ENCODE measurements around the gene CNTN6.

DNA sequence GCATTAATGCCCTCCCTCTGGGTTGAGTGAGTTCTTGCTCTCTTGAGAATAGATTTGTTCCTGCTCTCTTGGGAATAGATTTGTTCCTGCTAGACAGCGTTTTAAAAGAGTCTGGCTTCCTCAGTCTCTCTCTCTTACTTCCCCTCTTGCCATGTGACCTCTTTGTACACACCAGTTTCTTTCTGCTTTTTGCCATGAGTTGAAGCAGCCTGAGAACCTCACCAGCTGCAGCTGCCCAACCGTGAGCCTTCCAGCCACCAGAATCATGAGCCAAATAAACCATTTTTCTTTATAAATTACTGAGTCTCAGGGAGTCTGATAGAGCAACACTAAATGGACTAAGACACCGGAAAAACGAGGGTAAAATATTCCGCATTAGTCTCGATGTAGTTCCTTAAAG is 253.6 kb downstream of the CNTN6 start:
- TF ChIP-seq ZNF274 (IDR thresholded peaks at IDR 0.05; ENCODE audit: low read depth, low read length): no peak
- no peak for TF ChIP-seq YY1 (IDR thresholded peaks at IDR 0.05; ENCODE audit: extremely low read depth, insufficient replicate concordance, low read depth, low read length)
- no peak for TF ChIP-seq EZH2phosphoT487 (IDR thresholded peaks at IDR 0.05; ENCODE audit: borderline replicate concordance)
- TF ChIP-seq, protein P1, sequence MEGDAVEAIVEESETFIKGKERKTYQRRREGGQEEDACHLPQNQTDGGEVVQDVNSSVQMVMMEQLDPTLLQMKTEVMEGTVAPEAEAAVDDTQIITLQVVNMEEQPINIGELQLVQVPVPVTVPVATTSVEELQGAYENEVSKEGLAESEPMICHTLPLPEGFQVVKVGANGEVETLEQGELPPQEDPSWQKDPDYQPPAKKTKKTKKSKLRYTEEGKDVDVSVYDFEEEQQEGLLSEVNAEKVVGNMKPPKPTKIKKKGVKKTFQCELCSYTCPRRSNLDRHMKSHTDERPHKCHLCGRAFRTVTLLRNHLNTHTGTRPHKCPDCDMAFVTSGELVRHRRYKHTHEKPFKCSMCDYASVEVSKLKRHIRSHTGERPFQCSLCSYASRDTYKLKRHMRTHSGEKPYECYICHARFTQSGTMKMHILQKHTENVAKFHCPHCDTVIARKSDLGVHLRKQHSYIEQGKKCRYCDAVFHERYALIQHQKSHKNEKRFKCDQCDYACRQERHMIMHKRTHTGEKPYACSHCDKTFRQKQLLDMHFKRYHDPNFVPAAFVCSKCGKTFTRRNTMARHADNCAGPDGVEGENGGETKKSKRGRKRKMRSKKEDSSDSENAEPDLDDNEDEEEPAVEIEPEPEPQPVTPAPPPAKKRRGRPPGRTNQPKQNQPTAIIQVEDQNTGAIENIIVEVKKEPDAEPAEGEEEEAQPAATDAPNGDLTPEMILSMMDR (IDR thresholded peaks at IDR 0.05 in 2 of 3, conservative IDR thresholded peaks at IDR 0.05 in 1 of 3; ENCODE audit: borderline replicate concordance in 1 of 3, insufficient read depth in 1 of 3, low read depth in 2 of 3, low read length in 2 of 3): no peak
- TF ChIP-seq POLR2AphosphoS5 (IDR thresholded peaks at IDR 0.05; ENCODE audit: low read depth, low read length): no peak
- no peak for TF ChIP-seq POLR2A (IDR thresholded peaks at IDR 0.05; ENCODE audit: borderline replicate concordance, extremely low read depth, insufficient read depth, insufficient read length)
- TF ChIP-seq, protein P2, sequence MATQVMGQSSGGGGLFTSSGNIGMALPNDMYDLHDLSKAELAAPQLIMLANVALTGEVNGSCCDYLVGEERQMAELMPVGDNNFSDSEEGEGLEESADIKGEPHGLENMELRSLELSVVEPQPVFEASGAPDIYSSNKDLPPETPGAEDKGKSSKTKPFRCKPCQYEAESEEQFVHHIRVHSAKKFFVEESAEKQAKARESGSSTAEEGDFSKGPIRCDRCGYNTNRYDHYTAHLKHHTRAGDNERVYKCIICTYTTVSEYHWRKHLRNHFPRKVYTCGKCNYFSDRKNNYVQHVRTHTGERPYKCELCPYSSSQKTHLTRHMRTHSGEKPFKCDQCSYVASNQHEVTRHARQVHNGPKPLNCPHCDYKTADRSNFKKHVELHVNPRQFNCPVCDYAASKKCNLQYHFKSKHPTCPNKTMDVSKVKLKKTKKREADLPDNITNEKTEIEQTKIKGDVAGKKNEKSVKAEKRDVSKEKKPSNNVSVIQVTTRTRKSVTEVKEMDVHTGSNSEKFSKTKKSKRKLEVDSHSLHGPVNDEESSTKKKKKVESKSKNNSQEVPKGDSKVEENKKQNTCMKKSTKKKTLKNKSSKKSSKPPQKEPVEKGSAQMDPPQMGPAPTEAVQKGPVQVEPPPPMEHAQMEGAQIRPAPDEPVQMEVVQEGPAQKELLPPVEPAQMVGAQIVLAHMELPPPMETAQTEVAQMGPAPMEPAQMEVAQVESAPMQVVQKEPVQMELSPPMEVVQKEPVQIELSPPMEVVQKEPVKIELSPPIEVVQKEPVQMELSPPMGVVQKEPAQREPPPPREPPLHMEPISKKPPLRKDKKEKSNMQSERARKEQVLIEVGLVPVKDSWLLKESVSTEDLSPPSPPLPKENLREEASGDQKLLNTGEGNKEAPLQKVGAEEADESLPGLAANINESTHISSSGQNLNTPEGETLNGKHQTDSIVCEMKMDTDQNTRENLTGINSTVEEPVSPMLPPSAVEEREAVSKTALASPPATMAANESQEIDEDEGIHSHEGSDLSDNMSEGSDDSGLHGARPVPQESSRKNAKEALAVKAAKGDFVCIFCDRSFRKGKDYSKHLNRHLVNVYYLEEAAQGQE (IDR thresholded peaks at IDR 0.05; ENCODE audit: low read depth): no peak

Measured in HCT116 (cell line).